Loucy (cell line): ENCODE measurements around the gene SLC9A3.

Experiments
- H2AFZ ChIP-seq: fragments of 200-600 bp; sonication (generic); 2 replicates; pipeline ENCODE4 v1.6.0; 2016; ENCODE audit warnings: antibody characterized with exemption, mild to moderate bottlenecking, low read length, moderate library complexity
- H3F3A ChIP-seq: fragments of 200-600 bp; 2 replicates; pipeline ENCODE4 v1.6.0; 2016; ENCODE audit warnings: antibody characterized with exemption, low read depth, mild to moderate bottlenecking
- H3K27me3 ChIP-seq: fragments of 200-600 bp; sonication (generic); 2 replicates; pipeline ENCODE4 v1.6.1; 2014; ENCODE audit warnings: low read length, mild to moderate bottlenecking; ENCODE audit not compliant: insufficient read depth, poor library complexity, severe bottlenecking
- H3K36me3 ChIP-seq: fragments of 200-600 bp; sonication (generic); 2 replicates; pipeline ENCODE4 v1.6.1; 2016; ENCODE audit warnings: low read length; ENCODE audit not compliant: insufficient read depth
- H3K4me1 ChIP-seq: fragments of 200-600 bp; sonication (generic); 2 replicates; pipeline ENCODE4 v1.5.1; 2014; ENCODE audit warnings: low read length, mild to moderate bottlenecking; ENCODE audit not compliant: insufficient read depth, poor library complexity, severe bottlenecking
- H3K4me2 ChIP-seq: fragments of 200-600 bp; sonication (generic); 2 replicates; pipeline ENCODE4 v1.6.0; 2014; ENCODE audit warnings: antibody characterized with exemption, low read length, low read depth, mild to moderate bottlenecking; ENCODE audit not compliant: poor library complexity, severe bottlenecking
- H3K4me3 ChIP-seq: fragments of 200-600 bp; sonication (generic); 2 replicates; pipeline ENCODE4 v1.5.1; 2014; ENCODE audit warnings: low read length, mild to moderate bottlenecking, mixed read lengths; ENCODE audit not compliant: poor library complexity, severe bottlenecking
- H3K79me2 ChIP-seq: fragments of 200-600 bp; sonication (generic); 2 replicates; pipeline ENCODE4 v1.6.1; 2014; ENCODE audit warnings: low read length; ENCODE audit not compliant: insufficient read depth
- H3K9ac ChIP-seq: fragments of 200-600 bp; sonication (generic); 2 replicates; pipeline ENCODE4 v1.6.0; 2014; ENCODE audit warnings: mild to moderate bottlenecking, low read depth, low read length, moderate library complexity; ENCODE audit not compliant: poor library complexity, severe bottlenecking
- H3K9me2 ChIP-seq: fragments of 200-600 bp; sonication (generic); replicated peaks from 2 replicates; pipeline ENCODE4 v1.6.1; 2016; ENCODE audit warnings: low read depth, low read length, mixed read lengths
- H3K9me3 ChIP-seq: fragments of 200-600 bp; sonication (generic); 2 replicates; pipeline ENCODE4 v1.6.1; 2014; ENCODE audit warnings: mild to moderate bottlenecking, antibody characterized with exemption, low read length, low read depth; ENCODE audit not compliant: insufficient read depth
- H4K20me1 ChIP-seq: fragments of 200-600 bp; sonication (generic); 2 replicates; pipeline ENCODE4 v1.6.0; 2014; ENCODE audit warnings: antibody characterized with exemption, low read length, mild to moderate bottlenecking; ENCODE audit not compliant: insufficient read depth, poor library complexity, severe bottlenecking
- EZH2phosphoT487 ChIP-seq: fragments of 200-600 bp; IDR thresholded peaks from 2 replicates; pipeline ENCODE4 v1.6.1; 2018; ENCODE audit warnings: antibody characterized with exemption, mild to moderate bottlenecking, moderate library complexity, borderline replicate concordance
- TF ChIP-seq, protein P1 (sequence below): fragments of 200-600 bp; sonication (generic); conservative IDR thresholded peaks from 2 replicates; pipeline ENCODE4 v1.5.1; 2014; ENCODE audit warnings: mild to moderate bottlenecking, antibody characterized with exemption, low read length

Gene SLC9A3

DNA sequence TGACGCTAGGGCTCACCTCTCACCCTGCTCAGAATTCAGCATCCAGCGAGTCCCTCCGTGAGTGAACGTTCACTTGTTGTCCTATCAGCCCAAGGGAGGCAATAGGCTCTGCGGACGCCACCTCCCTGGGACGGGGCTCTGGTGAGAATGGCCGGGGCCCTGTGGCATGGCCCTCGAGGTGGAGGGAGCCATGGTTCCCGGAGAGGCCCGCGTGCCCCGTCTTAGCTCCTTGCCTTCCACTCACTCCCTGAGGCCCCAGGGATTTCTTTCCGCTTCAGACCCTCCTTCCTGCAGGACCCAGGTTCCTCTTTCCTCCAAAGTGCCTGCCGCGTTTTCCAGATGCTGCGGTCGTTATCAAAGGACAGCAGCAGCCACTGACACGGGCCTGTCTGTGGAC lies 59.8 kb downstream of the SLC9A3 start:
- Histone ChIP-seq H3K4me3 (no peak overlapping the region), H3F3A (no peaks in the 10 kb centered on the region), H3K9me2 (no peaks in the 10 kb centered on the region), H3K79me2 (no peaks in the 10 kb centered on the region), H3K27me3 (no peaks in the 10 kb centered on the region), H3K4me2 (no peak overlapping the region), H3K9me3 (no peaks in the 10 kb centered on the region), H2AFZ (no peak overlapping the region), H3K4me1 (no peaks in the 10 kb centered on the region), H4K20me1 (no peaks in the 10 kb centered on the region), H3K36me3 (peaks cover 52% of the 10 kb centered on the region; the same call in 1 of the 2 replicates), H3K9ac (no peak overlapping the region)
- TF ChIP-seq, protein P1, sequence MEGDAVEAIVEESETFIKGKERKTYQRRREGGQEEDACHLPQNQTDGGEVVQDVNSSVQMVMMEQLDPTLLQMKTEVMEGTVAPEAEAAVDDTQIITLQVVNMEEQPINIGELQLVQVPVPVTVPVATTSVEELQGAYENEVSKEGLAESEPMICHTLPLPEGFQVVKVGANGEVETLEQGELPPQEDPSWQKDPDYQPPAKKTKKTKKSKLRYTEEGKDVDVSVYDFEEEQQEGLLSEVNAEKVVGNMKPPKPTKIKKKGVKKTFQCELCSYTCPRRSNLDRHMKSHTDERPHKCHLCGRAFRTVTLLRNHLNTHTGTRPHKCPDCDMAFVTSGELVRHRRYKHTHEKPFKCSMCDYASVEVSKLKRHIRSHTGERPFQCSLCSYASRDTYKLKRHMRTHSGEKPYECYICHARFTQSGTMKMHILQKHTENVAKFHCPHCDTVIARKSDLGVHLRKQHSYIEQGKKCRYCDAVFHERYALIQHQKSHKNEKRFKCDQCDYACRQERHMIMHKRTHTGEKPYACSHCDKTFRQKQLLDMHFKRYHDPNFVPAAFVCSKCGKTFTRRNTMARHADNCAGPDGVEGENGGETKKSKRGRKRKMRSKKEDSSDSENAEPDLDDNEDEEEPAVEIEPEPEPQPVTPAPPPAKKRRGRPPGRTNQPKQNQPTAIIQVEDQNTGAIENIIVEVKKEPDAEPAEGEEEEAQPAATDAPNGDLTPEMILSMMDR, result no peak
- no peak for TF ChIP-seq EZH2phosphoT487

DNA sequence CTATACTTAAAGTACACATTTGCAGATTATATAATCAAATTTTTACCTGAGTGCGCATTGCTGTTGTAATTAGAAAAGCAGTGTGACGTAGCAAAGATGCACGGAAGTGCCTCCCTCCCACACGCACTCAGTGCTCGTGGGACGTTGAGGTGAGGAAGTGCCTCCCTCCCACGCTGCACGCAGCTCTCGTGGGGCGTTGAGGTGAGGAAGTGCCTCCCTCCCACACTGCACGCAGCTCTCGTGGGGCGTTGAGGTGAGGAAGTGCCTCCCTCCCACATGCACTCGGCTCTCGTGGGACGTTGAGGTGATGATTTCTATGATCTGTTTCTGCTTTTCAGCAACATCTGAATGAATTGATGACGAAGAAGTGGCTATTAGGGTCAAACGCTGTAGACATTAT lies 60.3 kb downstream of the SLC9A3 start:
- H3K79me2 ChIP-seq, result no peaks in the 10 kb centered on the region
- H3F3A ChIP-seq, result no peaks in the 10 kb centered on the region
- H3K9ac ChIP-seq, result no peak overlapping the region
- no peak overlapping the region for H3K4me3 ChIP-seq
- no peaks in the 10 kb centered on the region for H3K9me3 ChIP-seq
- H2AFZ ChIP-seq, result no peak overlapping the region
- no peaks in the 10 kb centered on the region for H4K20me1 ChIP-seq
- no peaks in the 10 kb centered on the region for H3K27me3 ChIP-seq
- H3K4me2 ChIP-seq, result no peak overlapping the region
- H3K36me3 ChIP-seq, result peaks cover 54% of the 10 kb centered on the region; the same call in 1 of the 2 replicates
- H3K4me1 ChIP-seq, result no peaks in the 10 kb centered on the region
- no peaks in the 10 kb centered on the region for H3K9me2 ChIP-seq
- no peak for TF ChIP-seq EZH2phosphoT487
- TF ChIP-seq, protein P1, result no peak

DNA sequence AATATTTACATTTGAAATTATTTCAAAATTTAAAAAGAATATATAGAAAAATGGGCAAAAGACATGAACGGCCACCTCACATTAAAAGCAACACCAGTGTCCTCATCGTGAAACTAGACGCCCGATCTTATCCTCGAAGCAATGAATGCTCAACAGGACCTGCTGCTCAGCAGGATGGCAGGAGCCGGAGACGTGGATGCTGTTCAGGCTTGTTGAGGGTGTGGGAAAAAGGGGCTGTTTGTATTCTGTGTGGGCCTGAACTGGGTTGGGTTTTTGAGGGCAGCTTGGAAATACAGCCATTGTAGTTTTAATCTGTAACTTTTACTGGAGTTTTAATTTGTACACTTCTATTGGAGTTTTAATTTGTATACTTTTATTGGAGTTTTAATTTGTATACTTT lies 60.9 kb downstream of the SLC9A3 start:
- TF ChIP-seq, protein P1, result no peak
- no peak for TF ChIP-seq EZH2phosphoT487
- H3K36me3 ChIP-seq, result peaks cover 58% of the 10 kb centered on the region; the same call in 1 of the 2 replicates
- H3K79me2 ChIP-seq, result no peaks in the 10 kb centered on the region
- no peaks in the 10 kb centered on the region for H3K9me3 ChIP-seq
- H3K9me2 ChIP-seq, result no peaks in the 10 kb centered on the region
- no peak overlapping the region for H3K4me2 ChIP-seq
- H3K9ac ChIP-seq, result no peak overlapping the region
- H3K4me1 ChIP-seq, result no peaks in the 10 kb centered on the region
- no peak overlapping the region for H3K4me3 ChIP-seq
- no peak overlapping the region for H2AFZ ChIP-seq
- no peaks in the 10 kb centered on the region for H3K27me3 ChIP-seq
- H4K20me1 ChIP-seq, result no peaks in the 10 kb centered on the region
- no peaks in the 10 kb centered on the region for H3F3A ChIP-seq
